Cerebellar nuclear complex (tissue), 1 donor: ENCODE data around the gene RFX6.

Source experiments
- DNase-seq, 2 experiments: peaks; one replicate each; lab custom pipeline; 2025; lab: John Stamatoyannopoulos, UW

Gene RFX6

GRCh38 chr6:116894669-116895068 lies 17.6 kb downstream of the RFX6 start:
- DNase-seq, result no peak

- DNase-seq, result no peak
Measured at GRCh38 chr6:116895935-116896334, 18.9 kb downstream of the RFX6 start.

- DNase-seq, result no peak
Measured at GRCh38 chr6:116902634-116903033, 25.6 kb downstream of the RFX6 start.

GRCh38 chr6:116922853-116923548 lies 46.0 kb downstream of the RFX6 start:
- DNase-seq, result no peak

- no peak for DNase-seq
Measured at GRCh38 chr6:116924245-116924644, 47.2 kb downstream of the RFX6 start.

- no peak for DNase-seq
Measured at GRCh38 chr6:116925088-116925794, 48.2 kb downstream of the RFX6 start.

GRCh38 chr6:116928677-116929076 lies 51.6 kb downstream of the RFX6 start:
- DNase-seq, result no peak

- DNase-seq, result no peak
Measured at GRCh38 chr6:116929825-116930224, 52.8 kb downstream of the RFX6 start.

GRCh38 chr6:116931456-116931855 lies 54.4 kb downstream of the RFX6 start:
- DNase-seq, result no peak

- no peak for DNase-seq
Measured at GRCh38 chr6:116932496-116932895, 55.5 kb downstream of the RFX6 start.

- no peak for DNase-seq
Measured at GRCh38 chr6:116933485-116933884, 56.4 kb downstream of the RFX6 start.

GRCh38 chr6:116938305-116938704 lies 61.3 kb downstream of the RFX6 start:
- no peak for DNase-seq

- no peak for DNase-seq
Measured at GRCh38 chr6:116941727-116942126, 64.7 kb downstream of the RFX6 start.

- DNase-seq, result no peak
Measured at GRCh38 chr6:116945809-116946208, 68.8 kb downstream of the RFX6 start.

GRCh38 chr6:116948533-116949304 lies 71.7 kb downstream of the RFX6 start:
- DNase-seq, result no peak

- no peak for DNase-seq
Measured at GRCh38 chr6:116949964-116950363, 72.9 kb downstream of the RFX6 start.

- no peak for DNase-seq
Measured at GRCh38 chr6:116954335-116954734, 77.3 kb downstream of the RFX6 start.

- DNase-seq, result no peak
Measured at GRCh38 chr6:116954938-116955337, 77.9 kb downstream of the RFX6 start.

GRCh38 chr6:116955773-116956172 lies 78.7 kb downstream of the RFX6 start:
- DNase-seq, result no peak

GRCh38 chr6:116963972-116964371 lies 86.9 kb downstream of the RFX6 start:
- no peak for DNase-seq

GRCh38 chr6:116966675-116967576 lies 89.9 kb downstream of the RFX6 start:
- DNase-seq, result no peak
